Naive thymus-derived CD8-positive, alpha-beta T cell (primary cell): ENCODE data around the gene NTSR1. TPM values are rescaled to one million over a fixed set of nuclear protein-coding genes. Genes with fewer than 3 reads are reported as not detected.

ENCODE experiments used
- ATAC-seq, 2 donors: fragments of 150-1000 bp; cut with Tn5 transposase in 1 of 2; sonication (Bioruptor Pico), chemical (Tn5 transposase) in 1 of 2; 1 replicate in 1 of 2; 2 replicates in 1 of 2; pipeline ENCODE4 v1.10.0; 2021; ENCODE audit warnings: mild to moderate bottlenecking in 2 of 2, moderate library complexity in 2 of 2
- POLR2A ChIA-PET: fragments of 350-600 bp; sonication (Branson Sonifier 250); formaldehyde crosslinking; loops from one replicate; lab custom pipeline; 2021; ENCODE audit warnings: antibody characterized with exemption; lab: Charles Lee
- DNase-seq, 10 donors: peaks; one replicate each; pipeline versions ENCODE4 v3.0.0 to v3.0.0-alpha.2; 2020 to 2022
- H3K27ac Mint-ChIP-seq, 10 donors: one replicate each; pipeline ENCODE4 v1.8.0; 2020 to 2022; ENCODE audit warnings: mild to moderate bottlenecking in 10 of 10, mixed read lengths in 10 of 10, moderate library complexity in 4 of 10, inconsistent platforms in 1 of 10
- H3K27me3 Mint-ChIP-seq, 5 donors: one replicate each; pipeline ENCODE4 v1.8.0; 2021 to 2022; ENCODE audit warnings: mixed read lengths in 5 of 5
- H3K36me3 Mint-ChIP-seq, 3 donors: one replicate each; pipeline ENCODE4 v1.8.0; 2020 to 2022; ENCODE audit warnings: mixed read lengths in 3 of 3, mild to moderate bottlenecking in 2 of 3, inconsistent platforms in 1 of 3
- H3K4me1 Mint-ChIP-seq, 4 donors: one replicate each; pipeline ENCODE4 v1.8.0; 2021 to 2022; ENCODE audit warnings: mixed read lengths in 4 of 4
- H3K4me3 Mint-ChIP-seq, 10 donors: one replicate each; pipeline ENCODE4 v1.8.0; 2020 to 2022; ENCODE audit warnings: mild to moderate bottlenecking in 10 of 10, mixed read lengths in 10 of 10, moderate library complexity in 6 of 10, inconsistent platforms in 1 of 10
- H3K9me3 Mint-ChIP-seq, 9 donors: one replicate each; pipeline ENCODE4 v1.8.0; 2020 to 2022; ENCODE audit warnings: mixed read lengths in 9 of 9, mild to moderate bottlenecking in 3 of 9, inconsistent platforms in 1 of 9, moderate library complexity in 1 of 9
- polyA plus RNA-seq, 3 donors: library from polyadenylated mRNA; unstranded; fragments of 300-500 nt; fragmentation: Illumina TruSeq; gene quantifications; one replicate each; pipeline ENCODE4 v1.2.3, GENCODE V29; 2021
- total RNA-seq, 8 experiments: library from RNA in 2 of 8; stranded (reverse) in 2 of 8; gene quantifications; one replicate each; pipeline ENCODE4 v1.2.3 and lab custom pipeline; 2021 to 2026

NTSR1 gene
- total and polyA plus RNA-seq, 5 experiments from 2014 or later = not detected

DNA sequence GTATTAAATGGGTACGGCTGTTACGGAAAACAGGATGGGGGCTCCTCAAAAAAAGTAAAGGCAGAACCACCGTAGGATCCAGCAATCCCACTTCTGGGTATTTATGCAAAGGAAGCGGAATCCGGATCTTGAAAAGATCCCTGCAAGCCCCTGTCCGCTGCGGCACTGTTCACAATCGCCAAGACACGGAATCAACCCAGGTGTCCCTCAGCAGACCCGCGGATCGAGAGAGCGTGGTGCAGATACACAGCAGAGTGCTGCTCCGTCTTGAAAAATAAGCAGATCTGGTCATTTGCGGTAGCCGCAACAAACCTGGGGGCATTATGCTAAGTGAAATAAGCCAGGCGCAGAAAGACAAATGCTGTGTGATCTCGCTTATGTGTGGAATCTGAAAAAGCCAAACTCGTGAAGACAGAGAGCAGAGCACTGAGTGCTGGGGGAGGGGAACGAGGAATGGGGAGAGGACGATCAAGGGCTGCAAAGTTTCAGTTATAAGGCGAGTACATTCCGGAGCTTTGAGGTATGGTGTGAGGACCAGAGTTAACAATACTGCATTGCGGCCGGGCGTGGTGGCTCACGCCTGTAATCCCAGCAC, 41.3 kb downstream of the NTSR1 start:
- Mint-ChIP-seq H3K4me1 (peaks cover 6 to 15% (median 10%) of the 10 kb centered on the region in 4 donors), H3K9me3 (no peaks in the 10 kb centered on the region), H3K4me3 (no peak overlapping the region), H3K27me3 (peaks cover 6 to 20% (median 9%) of the 10 kb centered on the region in 5 donors), H3K36me3 (no peaks in the 10 kb centered on the region), H3K27ac (no peak overlapping the region)
- POLR2A ChIA-PET = interaction anchor here (0.7 kb wide), 1 partner anchor 8 kb away, joined by 7 read pairs; no protein-coding TSS in a partner anchor
- no peak for DNase-seq
- no peak for ATAC-seq

DNA sequence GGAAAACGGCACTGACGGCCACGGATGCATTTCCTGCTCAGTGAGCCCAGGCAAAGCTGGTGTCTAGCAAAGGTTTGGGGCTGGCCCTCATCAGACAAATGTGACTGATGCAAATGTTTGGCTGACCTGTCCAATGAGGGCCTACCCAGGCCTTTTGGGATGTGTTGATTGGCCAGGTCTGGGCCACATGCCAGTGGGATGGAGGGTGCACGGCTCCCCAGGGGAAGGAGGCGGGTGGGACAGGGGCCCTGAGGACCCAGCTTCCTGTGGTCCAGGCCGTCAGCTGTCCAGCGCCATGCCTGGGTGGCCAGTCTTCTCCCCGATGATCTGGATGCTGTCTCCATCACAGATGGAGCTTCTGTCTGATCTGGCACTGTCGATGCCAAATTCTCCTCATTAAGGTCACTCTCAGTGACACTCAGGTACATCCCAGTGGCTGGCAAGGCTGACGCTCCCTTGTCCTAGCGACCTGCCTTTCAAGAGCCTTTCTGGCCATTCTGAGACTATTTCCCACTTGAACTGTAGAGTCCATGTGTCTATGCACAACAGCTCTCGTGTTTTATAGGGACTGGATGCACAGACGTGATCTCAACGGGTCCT, 43.0 kb downstream of the NTSR1 start:
- no peak overlapping the region for H3K27ac Mint-ChIP-seq
- POLR2A ChIA-PET = interaction anchor here (0.6 to 1.0 kb wide), 3 partner anchors 11 to 120 kb away, joined by 4 to 6 read pairs (median 5); no protein-coding TSS in a partner anchor
- H3K9me3 Mint-ChIP-seq = no peaks in the 10 kb centered on the region
- peaks cover 0 to 7% (median 4%) of the 10 kb centered on the region in 4 donors for H3K4me1 Mint-ChIP-seq
- peak in 1 of 10 donors; percentile 61 for DNase-seq
- H3K27me3 Mint-ChIP-seq = peaks cover 1 to 18% (median 6%) of the 10 kb centered on the region in 5 donors
- no peaks in the 10 kb centered on the region for H3K36me3 Mint-ChIP-seq
- H3K4me3 Mint-ChIP-seq = no peak overlapping the region
- no peak for ATAC-seq

DNA sequence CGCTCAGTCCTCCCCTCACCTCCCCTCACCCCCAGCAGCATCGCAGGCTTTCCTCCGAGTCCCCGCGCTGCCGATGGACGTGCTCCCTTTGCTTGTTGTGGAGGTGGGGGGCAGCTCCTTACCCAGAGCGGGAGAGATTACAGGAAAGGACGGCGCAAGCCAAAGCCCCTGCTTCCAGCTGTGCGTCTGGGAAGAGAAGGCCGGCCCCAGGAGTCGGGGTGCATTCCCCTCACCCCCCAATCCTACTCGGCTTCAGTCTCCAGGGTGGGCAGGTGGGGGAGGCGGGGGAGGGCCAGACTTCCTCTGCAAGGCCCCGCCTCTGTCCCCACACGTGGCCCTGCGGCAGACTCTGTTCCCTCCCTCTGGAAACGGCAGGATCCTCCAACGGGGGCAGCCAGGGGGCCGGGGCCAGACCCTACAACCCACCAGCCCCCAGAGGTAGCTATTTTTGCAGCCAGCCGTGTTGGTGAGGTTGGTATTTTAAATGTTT, 43.6 kb downstream of the NTSR1 start:
- Mint-ChIP-seq H3K4me3 (no peak overlapping the region), H3K4me1 (peaks cover 0 to 7% (median 4%) of the 10 kb centered on the region in 4 donors), H3K9me3 (no peaks in the 10 kb centered on the region), H3K36me3 (no peaks in the 10 kb centered on the region), H3K27ac (no peak overlapping the region), H3K27me3 (peaks cover 0 to 18% (median 6%) of the 10 kb centered on the region in 5 donors)
- POLR2A ChIA-PET = interaction anchor here (1.0 kb wide), 1 partner anchor 11 kb away, joined by 5 read pairs; no protein-coding TSS in a partner anchor
- peak in 2 of 10 donors; percentile 2 to 53 for DNase-seq
- ATAC-seq = no peak

DNA sequence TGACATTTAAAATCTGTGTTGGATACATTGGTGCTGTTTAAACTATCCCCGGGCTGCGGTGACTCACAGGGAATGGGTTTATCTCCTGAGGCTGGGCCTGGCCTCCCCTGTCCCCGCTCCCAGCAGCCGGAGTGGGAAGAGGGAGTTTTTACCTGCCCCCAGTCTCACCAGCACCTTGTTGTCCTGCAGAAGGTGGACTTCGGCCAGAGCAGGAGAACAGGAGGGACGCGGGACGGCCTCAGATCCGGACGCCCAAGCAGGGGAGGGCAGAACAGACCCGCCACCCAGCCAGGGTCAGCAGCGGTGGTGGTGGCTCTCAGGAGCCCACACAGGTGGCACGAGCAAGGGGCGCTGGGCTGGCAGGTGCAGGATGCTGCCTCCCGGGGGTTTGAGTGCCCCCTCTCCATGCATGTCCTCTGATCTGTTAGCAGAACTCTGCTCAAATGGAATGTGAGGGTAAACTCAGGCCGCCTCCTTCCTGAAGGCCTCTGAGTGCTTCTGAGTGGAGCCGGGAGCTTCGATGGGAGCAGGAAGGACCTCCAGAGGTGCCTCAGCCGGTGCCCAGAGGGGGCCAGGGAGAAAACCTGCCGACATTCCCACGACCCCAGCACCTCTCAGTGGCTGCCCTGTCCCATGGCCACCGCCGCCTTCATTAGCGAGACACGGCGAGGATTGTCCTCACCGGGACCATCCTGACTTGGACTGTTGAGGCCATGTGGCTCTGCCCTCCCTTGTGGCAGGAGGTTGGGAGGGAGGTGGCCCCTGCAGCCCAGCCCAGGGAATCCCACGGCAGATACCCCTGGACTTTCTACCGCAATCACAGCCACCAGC, 44.2 kb downstream of the NTSR1 start:
- peaks cover 0 to 18% (median 6%) of the 10 kb centered on the region in 5 donors for H3K27me3 Mint-ChIP-seq
- peak overlapping the region in 1 of 10 donors; percentile 43 for H3K27ac Mint-ChIP-seq
- ATAC-seq (no peak), DNase-seq (peak in 2 of 10 donors; percentile 2 to 40)
- POLR2A ChIA-PET = interaction anchor here (1.2 kb wide), 1 partner anchor 44 kb away, joined by 3 read pairs; the partner anchor contains the start of gene MRGBP
- H3K36me3 Mint-ChIP-seq = no peaks in the 10 kb centered on the region
- no peaks in the 10 kb centered on the region for H3K9me3 Mint-ChIP-seq
- peaks cover 0 to 7% (median 4%) of the 10 kb centered on the region in 4 donors for H3K4me1 Mint-ChIP-seq
- H3K4me3 Mint-ChIP-seq = no peak overlapping the region

DNA sequence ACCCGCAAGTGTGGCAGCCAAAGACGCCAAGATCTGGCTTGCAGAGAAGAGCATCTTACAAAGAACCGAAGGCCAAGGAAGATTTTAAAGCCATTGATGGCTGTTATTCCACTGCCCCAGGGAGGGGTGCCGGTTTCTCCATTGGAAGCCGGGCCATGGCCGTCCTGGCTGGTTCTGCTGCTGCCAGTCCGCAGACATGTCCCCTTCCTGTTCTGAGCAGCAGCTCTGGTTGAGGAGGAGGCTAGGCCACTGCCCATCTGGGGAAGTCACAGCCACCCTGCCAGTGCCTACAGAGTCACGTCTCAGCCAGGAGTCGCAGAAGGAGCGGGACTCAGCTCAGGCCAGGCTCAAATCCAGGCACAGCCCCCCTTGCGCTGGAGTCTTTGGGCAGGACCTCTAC, 45.0 kb downstream of the NTSR1 start:
- peaks cover 0 to 7% (median 5%) of the 10 kb centered on the region in 4 donors for H3K4me1 Mint-ChIP-seq
- POLR2A ChIA-PET = interaction anchor here (1.2 kb wide), 1 partner anchor 43 kb away, joined by 3 read pairs; the partner anchor contains the start of gene MRGBP
- H3K27ac Mint-ChIP-seq = peak overlapping the region in 1 of 10 donors; percentile 43

DNA sequence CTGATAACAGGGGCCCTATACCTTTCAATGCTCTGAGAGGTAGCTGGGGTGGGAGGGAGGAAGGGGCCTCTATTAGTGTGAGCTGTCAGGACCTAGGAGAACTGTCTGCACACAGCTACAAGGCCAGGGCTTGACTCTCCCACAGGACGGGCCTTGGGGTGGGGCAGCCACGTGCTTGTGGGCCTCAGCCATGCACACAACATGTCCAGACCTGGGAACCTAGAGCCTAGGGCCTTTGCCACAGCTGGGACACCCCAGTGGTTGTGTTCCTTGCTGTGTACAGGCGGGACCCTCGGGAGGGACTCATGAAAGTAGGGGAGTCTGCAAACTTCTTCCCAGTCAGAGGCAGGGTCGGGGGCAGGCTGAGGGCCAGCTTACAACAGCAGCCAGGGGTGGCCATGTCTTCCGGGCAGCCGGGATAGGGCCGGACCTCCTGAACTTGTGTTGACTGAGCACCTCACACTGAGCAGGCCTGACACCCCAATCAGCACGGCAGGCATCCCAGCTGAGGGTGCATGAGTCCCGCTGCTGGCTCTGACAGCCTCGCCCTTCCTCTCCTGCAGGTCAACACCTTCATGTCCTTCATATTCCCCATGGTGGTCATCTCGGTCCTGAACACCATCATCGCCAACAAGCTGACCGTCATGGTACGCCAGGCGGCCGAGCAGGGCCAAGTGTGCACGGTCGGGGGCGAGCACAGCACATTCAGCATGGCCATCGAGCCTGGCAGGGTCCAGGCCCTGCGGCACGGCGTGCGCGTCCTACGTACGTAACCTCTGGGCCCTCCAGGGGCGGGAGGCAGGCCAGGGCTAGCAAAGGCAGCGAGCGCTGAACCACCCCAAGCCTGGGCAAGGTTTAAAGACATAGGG, 45.7 kb downstream of the NTSR1 start:
- Mint-ChIP-seq H3K4me3 (no peak overlapping the region), H3K9me3 (no peaks in the 10 kb centered on the region), H3K36me3 (no peaks in the 10 kb centered on the region), H3K27ac (no peak overlapping the region), H3K27me3 (peaks cover 0 to 13% (median 6%) of the 10 kb centered on the region in 5 donors), H3K4me1 (peaks cover 0 to 7% (median 5%) of the 10 kb centered on the region in 4 donors)
- ATAC-seq = no peak
- POLR2A ChIA-PET = interaction anchor here (1.2 kb wide), 1 partner anchor 42 kb away, joined by 3 read pairs; the partner anchor contains the start of gene MRGBP
- DNase-seq = peak in 2 of 10 donors; percentile 1 to 46

More for the DNA sequence above, 45.0 kb downstream of the NTSR1 start:
- peak overlapping the region in 1 of 10 donors; percentile 45 for H3K4me3 Mint-ChIP-seq
- DNase-seq = peak in 1 of 10 donors; percentile 26
- H3K27me3 Mint-ChIP-seq = peaks cover 0 to 15% (median 6%) of the 10 kb centered on the region in 5 donors
- ATAC-seq = no peak
- H3K9me3 Mint-ChIP-seq = no peaks in the 10 kb centered on the region
- H3K36me3 Mint-ChIP-seq = no peaks in the 10 kb centered on the region

DNA sequence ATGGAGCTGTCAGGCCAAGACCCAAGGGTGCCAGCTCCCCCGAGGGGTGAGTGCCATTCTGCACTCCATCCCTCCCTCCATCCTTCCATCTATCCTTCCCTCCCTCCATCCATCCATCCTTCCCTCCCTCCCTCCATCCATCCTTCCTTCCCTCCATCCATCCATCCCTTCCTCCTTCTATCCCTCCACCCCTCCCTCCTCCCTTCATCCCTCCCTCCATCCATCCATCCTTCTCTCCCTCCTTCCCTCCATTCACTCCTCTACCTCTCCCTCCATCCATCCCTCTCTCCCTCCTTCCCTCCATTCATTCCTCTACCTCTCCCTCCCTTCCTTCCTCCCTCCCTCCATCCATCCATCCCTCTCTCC, 46.3 kb downstream of the NTSR1 start:
- H3K9me3 Mint-ChIP-seq = no peaks in the 10 kb centered on the region
- POLR2A ChIA-PET = no interaction called here
- no peak overlapping the region for H3K4me3 Mint-ChIP-seq
- ATAC-seq = no peak
- H3K27ac Mint-ChIP-seq = no peak overlapping the region
- DNase-seq = no peak
- peaks cover 0 to 7% (median 5%) of the 10 kb centered on the region in 4 donors for H3K4me1 Mint-ChIP-seq
- peaks cover 0 to 11% (median 6%) of the 10 kb centered on the region in 5 donors for H3K27me3 Mint-ChIP-seq
- H3K36me3 Mint-ChIP-seq = no peaks in the 10 kb centered on the region

DNA sequence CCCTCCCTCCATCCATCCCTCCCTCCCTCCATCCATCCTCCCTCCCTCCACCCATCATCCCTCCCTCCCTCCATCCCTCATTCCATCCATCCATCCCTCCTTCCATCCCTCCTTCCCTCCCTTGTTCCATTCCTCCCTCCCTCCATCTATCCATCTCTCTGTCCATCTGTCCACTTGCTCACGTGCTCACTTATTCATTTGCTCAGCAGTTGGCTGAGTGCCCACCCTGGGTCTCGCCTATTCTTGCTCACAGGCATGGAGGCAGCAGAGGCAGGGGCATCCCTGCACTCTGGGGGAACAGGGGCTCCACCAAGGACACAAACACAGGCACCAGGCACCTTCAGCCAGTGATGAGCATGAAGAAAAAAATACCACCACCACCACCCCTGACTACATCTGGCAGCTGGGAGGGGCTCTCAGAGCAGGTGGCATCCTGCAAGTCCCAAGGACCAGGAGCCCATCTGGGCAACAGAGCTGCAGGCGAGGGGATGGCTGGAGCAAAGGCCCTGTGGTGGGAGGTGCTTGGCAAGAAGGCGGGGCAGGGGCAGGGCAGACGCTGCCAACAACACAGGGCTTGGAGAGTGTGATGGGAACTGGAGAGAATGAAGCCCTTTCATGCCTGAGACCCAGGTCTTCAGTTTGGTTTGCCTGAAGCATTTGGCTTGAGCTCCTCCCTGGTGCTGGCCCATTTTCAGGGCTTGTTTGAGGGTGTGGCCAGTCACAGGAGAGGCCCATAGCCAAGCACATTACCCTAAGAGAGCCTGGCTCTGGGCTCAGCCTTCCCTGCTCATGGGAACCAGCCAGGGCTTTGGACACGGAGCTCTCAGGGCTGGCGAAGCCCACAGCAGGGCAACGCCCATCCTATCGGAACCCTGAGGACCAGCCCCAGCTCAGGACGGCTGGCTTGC, 47.4 kb downstream of the NTSR1 start:
- no peak overlapping the region for H3K4me3 Mint-ChIP-seq
- no peak overlapping the region for H3K27ac Mint-ChIP-seq
- H3K9me3 Mint-ChIP-seq = no peaks in the 10 kb centered on the region
- peaks cover 0 to 11% (median 6%) of the 10 kb centered on the region in 5 donors for H3K27me3 Mint-ChIP-seq
- no peak for ATAC-seq
- POLR2A ChIA-PET = no interaction called here
- DNase-seq = peak in 2 of 10 donors; percentile 0 to 47
- peaks cover 0 to 7% (median 6%) of the 10 kb centered on the region in 4 donors for H3K4me1 Mint-ChIP-seq
- no peaks in the 10 kb centered on the region for H3K36me3 Mint-ChIP-seq

DNA sequence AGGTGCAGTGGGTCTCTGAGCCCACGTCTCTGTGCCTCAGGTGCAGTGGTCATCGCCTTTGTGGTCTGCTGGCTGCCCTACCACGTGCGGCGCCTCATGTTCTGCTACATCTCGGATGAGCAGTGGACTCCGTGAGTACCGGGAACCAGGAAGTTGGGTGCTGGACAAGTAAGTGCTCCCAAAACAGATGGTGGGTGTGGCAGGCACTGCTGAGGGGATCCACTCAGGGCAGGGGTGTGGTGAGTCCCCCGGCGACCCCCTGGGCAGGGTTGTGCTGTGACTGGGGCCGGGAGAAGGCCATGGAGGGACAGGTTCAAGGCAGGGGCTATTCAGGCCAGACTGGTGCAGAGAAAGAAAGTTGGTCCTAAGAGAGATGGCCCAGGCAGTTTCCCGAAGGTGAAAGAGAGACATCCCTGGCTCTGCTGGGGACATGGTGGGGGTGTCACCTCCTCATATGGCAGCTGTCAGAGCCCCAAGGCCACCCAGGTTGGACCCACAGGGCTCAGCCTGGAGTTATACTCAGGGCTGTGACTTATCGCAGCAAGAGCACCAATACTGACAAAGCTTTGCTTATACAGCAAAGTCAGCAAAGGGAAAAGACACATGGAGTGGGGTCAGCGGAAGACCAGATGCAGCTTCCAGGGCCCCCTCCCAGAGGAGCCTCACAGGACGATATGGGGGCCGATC, 49.7 kb downstream of the NTSR1 start:
- Mint-ChIP-seq H3K36me3 (no peaks in the 10 kb centered on the region), H3K4me1 (peaks cover 0 to 5% (median 0%) of the 10 kb centered on the region in 4 donors), H3K4me3 (no peak overlapping the region), H3K27me3 (peaks cover 0 to 7% (median 6%) of the 10 kb centered on the region in 5 donors), H3K9me3 (no peaks in the 10 kb centered on the region), H3K27ac (peak overlapping the region in 1 of 10 donors; percentile 11)
- DNase-seq (no peak), ATAC-seq (no peak)
- POLR2A ChIA-PET = interaction anchor here (0.5 to 1.4 kb wide), 2 partner anchors 8 to 36 kb away, joined by 4 to 7 read pairs; no protein-coding TSS in a partner anchor

DNA sequence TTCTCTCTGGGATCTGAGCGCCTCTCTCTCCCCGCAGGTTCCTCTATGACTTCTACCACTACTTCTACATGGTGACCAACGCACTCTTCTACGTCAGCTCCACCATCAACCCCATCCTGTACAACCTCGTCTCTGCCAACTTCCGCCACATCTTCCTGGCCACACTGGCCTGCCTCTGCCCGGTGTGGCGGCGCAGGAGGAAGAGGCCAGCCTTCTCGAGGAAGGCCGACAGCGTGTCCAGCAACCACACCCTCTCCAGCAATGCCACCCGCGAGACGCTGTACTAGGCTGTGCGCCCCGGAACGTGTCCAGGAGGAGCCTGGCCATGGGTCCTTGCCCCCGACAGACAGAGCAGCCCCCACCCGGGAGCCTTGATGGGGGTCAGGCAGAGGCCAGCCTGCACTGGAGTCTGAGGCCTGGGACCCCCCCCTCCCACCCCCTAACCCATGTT, 51.4 kb downstream of the NTSR1 start:
- H3K4me1 Mint-ChIP-seq = peaks cover 0 to 5% (median under 1%) of the 10 kb centered on the region in 4 donors
- DNase-seq = peak in 1 of 10 donors; percentile 28
- H3K9me3 Mint-ChIP-seq = no peaks in the 10 kb centered on the region
- peaks cover 0 to 6% (median 2%) of the 10 kb centered on the region in 5 donors for H3K27me3 Mint-ChIP-seq
- ATAC-seq = no peak
- peak overlapping the region in 2 of 10 donors; percentile 43 to 73 for H3K27ac Mint-ChIP-seq
- H3K36me3 Mint-ChIP-seq = no peaks in the 10 kb centered on the region
- no peak overlapping the region for H3K4me3 Mint-ChIP-seq
- POLR2A ChIA-PET = no interaction called here
